ENCODE data around the gene PKDREJ.

Gene PKDREJ

DNA sequence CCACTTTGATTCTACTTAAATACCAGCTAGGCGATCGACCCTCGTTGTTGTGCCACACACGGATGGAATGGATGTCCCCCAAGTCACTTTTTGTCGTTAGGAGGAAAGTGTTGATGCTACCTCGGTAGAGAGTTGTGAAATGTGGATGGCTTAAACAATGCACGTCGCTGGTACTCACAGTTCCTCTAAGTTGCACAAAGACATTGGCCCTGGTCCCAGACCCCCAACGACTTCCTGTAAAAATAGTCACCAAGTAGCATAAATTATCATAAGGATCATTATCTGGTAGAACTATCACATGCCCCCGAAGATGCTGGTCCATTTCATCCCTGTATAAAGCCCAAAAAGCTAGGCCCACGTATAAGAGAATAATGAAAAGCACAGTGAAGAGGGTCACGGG, 3.8 kb downstream of the PKDREJ start:
- H3K27me3 ChIP-seq (ENCODE audit: insufficient read depth, insufficient read length): peaks cover 41% of the 10 kb centered on the region
- H3K36me3 ChIP-seq (ENCODE audit: insufficient read depth, insufficient read length, low read length): no peaks in the 10 kb centered on the region
- peaks cover 14% of the 10 kb centered on the region; the same call in 1 of the 2 replicates for H3K9me3 ChIP-seq (ENCODE audit: insufficient read depth, low read length)
- TF ChIP-seq YY1 (IDR thresholded peaks at IDR 0.05; ENCODE audit: insufficient read depth, insufficient read length) (no peak), ZNF274 (IDR thresholded peaks at IDR 0.05; ENCODE audit: low read depth, low read length) (no peak), SUZ12 (IDR thresholded peaks at IDR 0.05; ENCODE audit: extremely low read depth, insufficient read depth, insufficient read length) (no peak)
- no peak for DNase-seq (ENCODE audit: low read depth, low spot score)
- H3K4me3 ChIP-seq (ENCODE audit: insufficient read length, low read depth): no peak overlapping the region
- H3K4me1 ChIP-seq (ENCODE audit: insufficient read depth, insufficient read length): no peaks in the 10 kb centered on the region
- no peak overlapping the region for H3K9ac ChIP-seq (ENCODE audit: insufficient read length, low read depth)

DNA sequence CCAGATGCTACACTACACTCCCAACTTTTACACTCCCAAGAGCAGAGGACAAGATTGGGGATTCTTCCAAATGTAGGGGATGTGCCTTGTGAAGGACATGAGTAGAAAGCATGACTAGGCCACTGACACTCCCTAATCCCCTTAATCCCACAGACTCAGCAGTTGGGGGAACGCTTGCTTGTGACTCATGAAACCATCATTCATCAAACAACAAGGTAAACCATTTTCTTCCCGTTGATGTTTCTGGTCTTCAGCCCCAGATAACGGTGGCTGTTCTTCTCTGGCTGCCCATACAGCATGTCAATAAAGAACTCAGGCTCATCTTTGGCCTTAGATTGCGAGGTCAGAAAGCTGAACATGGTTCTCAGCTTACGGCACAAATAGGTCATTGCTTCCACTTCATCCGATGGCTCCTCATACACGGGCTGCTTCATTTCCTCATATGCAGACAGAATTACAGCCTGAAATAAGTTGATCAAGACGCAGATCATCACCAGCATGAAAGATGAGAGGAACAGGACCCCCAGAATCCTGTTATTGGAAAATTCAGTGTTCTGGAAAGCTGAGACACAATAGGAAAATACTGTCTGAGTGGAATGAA, 6.7 kb downstream of the PKDREJ start:
- DNase-seq (ENCODE audit: low read depth, low spot score): no peak
- H3K9me3 ChIP-seq (ENCODE audit: insufficient read depth, low read length): no peaks in the 10 kb centered on the region
- no peaks in the 10 kb centered on the region for H3K4me1 ChIP-seq (ENCODE audit: insufficient read depth, insufficient read length)
- peaks cover 17% of the 10 kb centered on the region for H3K27me3 ChIP-seq (ENCODE audit: insufficient read depth, insufficient read length)
- TF ChIP-seq ZNF274 (IDR thresholded peaks at IDR 0.05; ENCODE audit: low read depth, low read length) (no peak), SUZ12 (IDR thresholded peaks at IDR 0.05; ENCODE audit: extremely low read depth, insufficient read depth, insufficient read length) (no peak)
- no peaks in the 10 kb centered on the region for H3K36me3 ChIP-seq (ENCODE audit: insufficient read depth, insufficient read length, low read length)
- H3K9ac ChIP-seq (ENCODE audit: insufficient read length, low read depth): no peak overlapping the region
- H3K4me3 ChIP-seq (ENCODE audit: insufficient read length, low read depth): no peak overlapping the region

DNA sequence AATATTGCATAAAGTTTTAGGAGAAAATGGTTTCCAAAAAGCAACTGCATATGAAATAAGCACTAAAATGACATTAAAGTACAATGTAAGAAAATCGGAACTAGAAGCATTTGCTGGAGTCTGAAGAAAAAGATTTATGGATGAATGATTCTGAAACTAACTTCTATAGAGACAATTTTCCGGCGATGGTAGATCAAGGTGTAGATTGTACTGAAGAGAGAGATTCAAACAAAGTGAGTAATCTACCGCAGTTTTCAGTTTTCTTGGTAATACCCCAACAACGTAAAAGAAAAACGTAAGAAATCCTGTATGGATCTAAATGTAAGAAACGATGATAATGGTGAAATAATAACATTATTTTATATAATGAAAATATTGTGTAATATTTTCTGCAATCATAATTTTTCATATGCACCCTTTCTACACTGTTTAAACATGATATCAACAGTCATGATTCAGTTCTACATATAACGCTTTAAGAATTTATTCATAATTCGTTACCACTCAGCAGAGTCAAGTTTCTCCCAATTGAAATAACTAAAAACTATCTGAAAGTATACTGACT, 11.2 kb downstream of the PKDREJ start:
- no peak for DNase-seq (ENCODE audit: low read depth, low spot score)
- TF ChIP-seq ZNF274 (IDR thresholded peaks at IDR 0.05; ENCODE audit: low read depth, low read length) (no peak), SUZ12 (IDR thresholded peaks at IDR 0.05; ENCODE audit: extremely low read depth, insufficient read depth, insufficient read length) (no peak), YY1 (IDR thresholded peaks at IDR 0.05; ENCODE audit: insufficient read depth, insufficient read length) (no peak)
- Histone ChIP-seq H3K27me3 (ENCODE audit: insufficient read depth, insufficient read length) (peaks cover 4% of the 10 kb centered on the region), H3K9ac (ENCODE audit: insufficient read length, low read depth) (no peak overlapping the region), H3K4me1 (ENCODE audit: insufficient read depth, insufficient read length) (peaks cover 4% of the 10 kb centered on the region), H3K9me3 (ENCODE audit: insufficient read depth, low read length) (no peaks in the 10 kb centered on the region), H3K36me3 (ENCODE audit: insufficient read depth, insufficient read length, low read length) (peaks cover 14% of the 10 kb centered on the region), H3K4me3 (ENCODE audit: insufficient read length, low read depth) (no peak overlapping the region)

DNA sequence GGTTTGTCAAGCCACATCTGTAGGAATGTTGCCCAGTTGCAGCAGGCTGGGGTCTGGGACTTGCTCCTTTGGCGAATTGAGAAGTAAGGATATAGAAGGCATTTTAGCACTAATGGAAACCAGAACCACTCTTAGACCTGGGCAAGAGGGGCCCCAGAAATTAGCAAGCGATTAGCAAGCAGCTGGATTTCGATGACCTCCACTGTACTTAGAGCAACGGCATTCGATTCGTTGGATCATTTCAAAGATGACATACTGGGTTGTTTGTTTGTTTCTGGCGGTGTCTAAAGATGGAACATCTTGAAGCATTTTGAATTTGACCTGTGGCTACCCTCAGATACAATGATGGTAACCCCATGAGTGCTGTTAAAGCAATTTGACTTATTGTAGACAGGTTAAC, 11.9 kb downstream of the PKDREJ start:
- DNase-seq (ENCODE audit: low read depth, low spot score): no peak
- no peak overlapping the region for H3K9ac ChIP-seq (ENCODE audit: insufficient read length, low read depth)

DNA sequence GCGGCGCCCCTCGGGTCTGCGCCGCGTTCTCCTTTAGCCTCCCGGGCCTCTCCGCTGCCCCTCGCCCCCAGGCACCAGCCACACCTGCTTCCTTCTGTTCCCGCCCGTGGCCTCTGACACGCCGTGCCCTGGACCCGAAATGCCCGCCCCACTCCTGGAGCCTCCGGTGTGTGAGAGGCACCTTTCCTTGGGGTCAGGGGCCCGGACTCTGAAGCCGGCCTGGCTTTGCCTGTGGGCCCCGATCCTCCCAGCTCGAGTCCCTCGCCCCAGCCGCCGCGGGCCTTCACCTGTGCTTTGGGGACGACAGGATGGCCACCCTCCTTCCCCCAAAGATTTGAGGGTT, 12.4 kb downstream of the PKDREJ start:
- H3K9me3 ChIP-seq (ENCODE audit: insufficient read depth, low read length): no peaks in the 10 kb centered on the region
- peaks cover 4% of the 10 kb centered on the region for H3K4me1 ChIP-seq (ENCODE audit: insufficient read depth, insufficient read length)
- H3K4me3 ChIP-seq (ENCODE audit: insufficient read length, low read depth): peak overlapping the region; percentile 74
- peaks cover 21% of the 10 kb centered on the region for H3K36me3 ChIP-seq (ENCODE audit: insufficient read depth, insufficient read length, low read length)
- H3K9ac ChIP-seq (ENCODE audit: insufficient read length, low read depth): peak overlapping the region; percentile 88
- TF ChIP-seq ZNF274 (IDR thresholded peaks at IDR 0.05; ENCODE audit: low read depth, low read length) (no peak), YY1 (IDR thresholded peaks at IDR 0.05; ENCODE audit: insufficient read depth, insufficient read length) (no peak), SUZ12 (IDR thresholded peaks at IDR 0.05; ENCODE audit: extremely low read depth, insufficient read depth, insufficient read length) (no peak)
- peaks cover 4% of the 10 kb centered on the region for H3K27me3 ChIP-seq (ENCODE audit: insufficient read depth, insufficient read length)
- DNase-seq (ENCODE audit: low read depth, low spot score): no peak

More for the DNA sequence above, 11.9 kb downstream of the PKDREJ start:
- TF ChIP-seq YY1 (IDR thresholded peaks at IDR 0.05; ENCODE audit: insufficient read depth, insufficient read length) (no peak), SUZ12 (IDR thresholded peaks at IDR 0.05; ENCODE audit: extremely low read depth, insufficient read depth, insufficient read length) (no peak), ZNF274 (IDR thresholded peaks at IDR 0.05; ENCODE audit: low read depth, low read length) (no peak)
- peaks cover 19% of the 10 kb centered on the region for H3K36me3 ChIP-seq (ENCODE audit: insufficient read depth, insufficient read length, low read length)
- H3K4me1 ChIP-seq (ENCODE audit: insufficient read depth, insufficient read length): peaks cover 4% of the 10 kb centered on the region
- no peaks in the 10 kb centered on the region for H3K9me3 ChIP-seq (ENCODE audit: insufficient read depth, low read length)
- H3K27me3 ChIP-seq (ENCODE audit: insufficient read depth, insufficient read length): peaks cover 4% of the 10 kb centered on the region
- H3K4me3 ChIP-seq (ENCODE audit: insufficient read length, low read depth): no peak overlapping the region

DNA sequence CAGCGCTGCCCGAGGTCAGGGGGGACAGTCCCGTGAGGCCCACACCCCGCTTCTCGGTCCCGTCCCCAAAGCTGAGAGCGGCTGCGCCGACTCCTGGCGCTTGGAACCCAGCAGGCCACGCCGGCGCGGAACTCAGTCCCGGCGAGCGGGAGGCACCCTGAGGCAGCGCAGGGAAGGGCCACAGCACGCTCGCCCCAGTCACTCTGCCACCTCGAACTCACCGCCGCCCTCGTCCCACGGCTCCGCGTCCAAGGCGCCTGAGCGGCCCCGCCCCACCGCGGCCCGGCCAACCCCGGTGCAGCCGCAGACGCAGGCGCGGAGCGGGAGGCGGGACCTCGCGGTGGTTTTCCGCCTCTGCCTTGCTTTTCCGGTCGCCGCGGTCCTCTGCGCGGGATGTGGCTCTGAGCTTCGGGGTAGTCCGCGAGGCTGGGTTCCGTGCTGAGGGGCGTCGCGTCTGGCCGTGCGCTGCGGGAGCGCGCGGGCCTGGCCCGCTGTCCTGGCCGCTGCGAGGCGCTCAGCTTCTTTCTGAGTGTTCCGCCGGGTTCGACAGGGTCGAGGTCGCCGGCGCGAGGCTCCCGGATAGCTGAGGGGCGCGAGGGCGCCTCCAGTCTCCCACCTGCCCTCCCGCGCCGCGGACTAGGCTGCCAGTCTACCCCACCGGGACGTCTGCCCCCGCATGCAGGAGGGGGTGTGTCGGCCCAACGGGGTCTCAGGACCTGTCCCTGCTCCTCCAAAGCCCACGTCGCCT, 12.9 kb downstream of the PKDREJ start, which contains the start of gene CDPF1:
CDPF1 (minus strand) TSS at position 259 of the 748 bp plus-strand sequence. CDS start 2,009 bp downstream, outside the sequence.
- Histone ChIP-seq H3K4me3 (ENCODE audit: insufficient read length, low read depth) (peak within 1 kb of the TSS; percentile 74), H3K4me1 (ENCODE audit: insufficient read depth, insufficient read length) (peaks cover 4% of the 10 kb centered on the region), H3K9ac (ENCODE audit: insufficient read length, low read depth) (peak within 1 kb of the TSS; percentile 88), H3K36me3 (ENCODE audit: insufficient read depth, insufficient read length, low read length) (peaks cover 21% of the 10 kb centered on the region), H3K27me3 (ENCODE audit: insufficient read depth, insufficient read length) (peaks cover 4% of the 10 kb centered on the region), H3K9me3 (ENCODE audit: insufficient read depth, low read length) (no peaks in the 10 kb centered on the region)
- TF ChIP-seq ZNF274 (IDR thresholded peaks at IDR 0.05; ENCODE audit: low read depth, low read length): no peak
- no peak for TF ChIP-seq YY1 (IDR thresholded peaks at IDR 0.05; ENCODE audit: insufficient read depth, insufficient read length)
- no peak for TF ChIP-seq SUZ12 (IDR thresholded peaks at IDR 0.05; ENCODE audit: extremely low read depth, insufficient read depth, insufficient read length)
- DNase-seq (ENCODE audit: low read depth, low spot score): peak; percentile 49

DNA sequence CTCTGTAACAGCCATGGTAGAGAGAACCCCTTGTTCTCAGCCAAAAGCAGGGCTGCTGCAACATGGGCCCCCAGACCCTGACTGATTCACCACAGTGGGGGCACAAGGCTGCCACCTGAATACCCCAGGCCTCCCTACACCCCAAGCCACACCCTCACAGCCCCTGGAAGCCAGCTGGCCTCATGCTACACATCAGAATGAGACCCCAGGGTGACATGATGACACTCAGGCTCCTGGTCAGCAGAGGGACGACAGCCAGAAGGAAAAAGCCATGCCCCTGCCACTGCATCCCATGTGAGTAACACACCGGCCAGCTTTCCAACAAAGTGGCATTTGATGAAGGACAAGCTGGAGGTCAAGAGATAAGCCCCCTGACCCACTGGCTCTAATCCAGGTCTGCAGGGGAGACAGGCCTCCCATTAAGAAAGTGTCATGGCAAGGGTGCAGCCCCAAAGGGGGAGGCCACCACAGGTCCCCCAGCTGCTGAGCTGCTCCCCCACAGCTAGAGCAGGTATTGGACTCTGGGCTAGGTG, 15.6 kb downstream of the PKDREJ start:
- no peak overlapping the region for H3K4me3 ChIP-seq (ENCODE audit: insufficient read length, low read depth)
- TF ChIP-seq ZNF274 (IDR thresholded peaks at IDR 0.05; ENCODE audit: low read depth, low read length): no peak
- H3K9ac ChIP-seq (ENCODE audit: insufficient read length, low read depth): no peak overlapping the region
- H3K27me3 ChIP-seq (ENCODE audit: insufficient read depth, insufficient read length): peaks cover 4% of the 10 kb centered on the region
- H3K9me3 ChIP-seq (ENCODE audit: insufficient read depth, low read length): no peaks in the 10 kb centered on the region
- H3K36me3 ChIP-seq (ENCODE audit: insufficient read depth, insufficient read length, low read length): peaks cover 29% of the 10 kb centered on the region
- H3K4me1 ChIP-seq (ENCODE audit: insufficient read depth, insufficient read length): peaks cover 4% of the 10 kb centered on the region
- DNase-seq (ENCODE audit: low read depth, low spot score): no peak
